CD4-positive, alpha-beta T cell treated with Interleukin-1 beta for 1 hour (primary cell): ENCODE measurements around the gene RIPK1.

Experiments
- DNase-seq, 2 donors: peaks; one replicate each; pipeline ENCODE4 v3.0.0-alpha.2; 2020 to 2022

RIPK1 gene

DNA sequence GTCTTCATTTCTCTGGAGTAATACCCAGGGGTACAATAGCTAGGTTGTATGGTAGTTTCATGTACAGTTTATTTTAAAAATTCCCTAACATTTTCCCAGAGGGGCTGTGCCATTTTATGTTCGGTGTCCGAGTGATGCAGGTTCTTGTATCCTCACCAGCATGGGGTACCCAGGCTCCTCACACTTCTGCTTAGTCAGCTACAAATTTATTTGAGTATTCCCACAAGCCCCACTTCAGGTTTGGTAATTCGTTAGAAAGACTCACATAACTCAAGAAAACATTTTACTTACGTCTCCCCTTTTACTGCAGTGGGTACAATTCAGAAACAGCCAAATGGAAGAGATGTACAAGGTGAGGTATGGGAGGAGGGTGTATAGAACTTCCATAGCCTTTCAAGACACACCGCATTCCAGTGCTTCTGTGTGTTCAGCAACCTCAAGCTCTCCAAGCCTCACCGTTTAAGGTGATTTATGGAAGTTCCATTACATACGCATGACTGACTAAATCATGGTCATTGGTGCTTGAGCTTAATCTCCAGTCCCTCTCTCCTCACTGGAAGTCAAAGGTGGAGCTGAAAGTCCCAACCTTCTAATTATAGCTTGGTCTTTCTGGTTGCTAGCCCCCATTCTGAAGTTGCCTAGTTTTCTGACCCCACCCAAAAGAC, 18.1 kb downstream of the RIPK1 start:
- DNase-seq: no peak

DNA sequence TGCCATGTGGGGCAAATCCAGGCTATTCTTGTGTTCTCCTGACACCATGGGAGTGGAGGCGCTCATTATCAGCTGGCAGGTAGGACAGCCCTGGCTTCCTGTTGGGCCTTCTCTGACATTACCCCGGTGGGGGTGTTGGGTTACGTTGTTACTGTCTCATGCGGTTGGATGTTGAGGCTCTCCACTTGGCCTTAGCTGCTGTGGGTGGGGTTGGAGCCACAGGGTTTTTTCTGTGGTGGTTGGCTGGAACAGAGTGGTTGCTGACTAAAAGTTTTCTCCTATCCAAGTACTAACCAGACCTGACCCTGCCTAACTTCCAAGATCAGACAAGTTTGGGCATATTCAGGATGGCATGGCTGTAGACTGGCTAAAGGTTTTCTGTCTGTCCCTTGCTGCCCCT, 20.2 kb downstream of the RIPK1 start:
- DNase-seq: no peak

DNA sequence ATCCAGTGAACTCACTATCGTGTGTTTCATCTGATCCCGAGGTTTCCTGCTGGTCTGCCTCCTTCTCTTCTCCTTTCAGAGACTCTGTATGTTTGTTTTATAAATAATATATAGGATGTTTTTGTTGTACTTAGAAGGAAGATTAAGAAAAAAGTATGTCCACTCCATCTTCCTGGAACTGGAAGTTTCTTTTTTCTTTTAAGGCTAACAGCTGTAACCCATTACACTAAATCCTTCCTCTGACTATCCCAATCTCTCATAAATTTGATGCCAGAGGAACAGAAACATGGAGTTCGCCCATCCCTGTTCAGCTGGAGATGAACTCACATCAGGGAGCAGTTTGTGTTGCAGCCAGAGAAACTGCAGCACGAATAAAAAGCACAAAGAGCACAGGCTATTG, 20.7 kb downstream of the RIPK1 start:
- DNase-seq: no peak

- DNase-seq: no peak
Measured at GRCh38 chr6:3090013-3090412, 21.7 kb downstream of the RIPK1 start.

GRCh38 chr6:3094815-3095214, 26.5 kb downstream of the RIPK1 start:
- no peak for DNase-seq

DNA sequence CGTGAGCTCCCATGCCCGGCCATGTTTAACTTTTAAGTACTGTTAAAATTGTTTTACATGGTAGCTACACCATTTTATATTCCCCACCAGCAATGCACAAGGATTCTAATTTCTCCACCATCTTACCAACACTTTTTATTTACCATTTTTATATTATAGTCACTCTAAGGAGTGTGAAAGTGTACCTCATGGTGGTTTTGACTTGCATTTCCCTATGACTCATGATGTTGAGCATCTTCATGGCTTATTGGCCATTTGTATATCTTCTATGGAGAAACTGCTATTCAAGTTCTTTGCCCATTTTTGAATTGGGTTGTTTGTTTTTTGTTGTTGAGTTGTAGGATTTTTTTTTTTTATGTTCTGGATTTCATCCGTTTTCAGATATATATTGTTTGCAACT, 34.6 kb downstream of the RIPK1 start:
- DNase-seq: no peak

DNA sequence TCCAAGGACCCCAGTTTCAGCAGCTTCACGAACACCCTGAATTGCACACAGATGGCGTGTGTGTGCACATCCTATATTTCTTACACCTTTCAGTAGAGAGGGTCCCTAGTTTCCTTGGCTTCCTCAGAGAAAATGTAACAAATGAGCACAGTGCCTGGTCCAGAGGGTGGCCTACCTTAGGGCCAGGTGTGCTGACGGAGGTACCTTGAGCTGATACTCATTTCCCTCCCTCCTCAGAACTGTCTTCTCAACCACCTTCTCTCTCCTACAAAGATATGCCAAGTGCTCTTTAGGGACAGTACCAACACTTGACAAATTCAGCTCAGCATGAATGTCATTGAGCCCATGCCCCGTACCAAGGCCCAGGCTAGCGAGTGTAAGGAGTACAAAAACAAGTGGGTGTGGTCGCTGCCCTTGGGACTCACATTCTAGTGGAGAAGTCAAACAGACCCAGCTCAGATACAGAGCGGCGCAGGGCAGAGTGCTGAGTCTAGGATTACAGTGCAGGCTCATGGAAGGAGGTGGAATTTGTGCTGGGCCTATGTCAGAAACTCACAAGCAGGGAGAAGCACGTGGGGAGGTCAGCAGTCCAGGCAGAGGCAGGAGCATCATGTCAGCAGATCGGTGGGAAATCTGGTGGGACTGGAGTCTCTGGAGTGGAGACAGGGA, 40.6 kb downstream of the RIPK1 start:
- DNase-seq: no peak

GRCh38 chr6:3109761-3110160, 41.5 kb downstream of the RIPK1 start:
- no peak for DNase-seq

DNA sequence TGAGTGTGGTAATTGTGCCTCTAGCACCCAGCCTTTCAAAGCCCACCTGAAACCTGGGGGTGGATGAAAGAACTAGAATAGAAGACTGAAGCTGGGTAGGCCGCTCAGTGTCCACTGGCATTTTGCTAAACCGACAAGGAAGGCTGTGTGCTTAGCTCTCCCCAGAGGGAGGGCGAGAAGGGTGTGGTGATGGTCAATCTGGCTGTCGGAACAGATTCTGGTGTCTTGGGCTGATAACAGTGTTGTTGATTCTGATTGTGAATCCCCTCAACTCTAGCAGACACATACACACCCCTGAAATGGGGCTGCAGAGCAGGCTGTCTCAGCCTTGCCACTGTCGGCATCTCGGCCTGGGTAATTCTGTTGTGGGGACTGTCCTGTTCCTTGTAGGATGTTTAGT, 46.1 kb downstream of the RIPK1 start:
- no peak for DNase-seq

- DNase-seq: no peak
Measured at GRCh38 chr6:3117912-3118352, 49.6 kb downstream of the RIPK1 start.

- peak; percentile 97 to 99 for DNase-seq
Measured at GRCh38 chr6:3118353-3119039, 50.2 kb downstream of the RIPK1 start, which contains the start of gene BPHL. BPHL (plus strand) TSS chr6:3118711; CDS start chr6:3118741, 30 bp downstream.

DNA sequence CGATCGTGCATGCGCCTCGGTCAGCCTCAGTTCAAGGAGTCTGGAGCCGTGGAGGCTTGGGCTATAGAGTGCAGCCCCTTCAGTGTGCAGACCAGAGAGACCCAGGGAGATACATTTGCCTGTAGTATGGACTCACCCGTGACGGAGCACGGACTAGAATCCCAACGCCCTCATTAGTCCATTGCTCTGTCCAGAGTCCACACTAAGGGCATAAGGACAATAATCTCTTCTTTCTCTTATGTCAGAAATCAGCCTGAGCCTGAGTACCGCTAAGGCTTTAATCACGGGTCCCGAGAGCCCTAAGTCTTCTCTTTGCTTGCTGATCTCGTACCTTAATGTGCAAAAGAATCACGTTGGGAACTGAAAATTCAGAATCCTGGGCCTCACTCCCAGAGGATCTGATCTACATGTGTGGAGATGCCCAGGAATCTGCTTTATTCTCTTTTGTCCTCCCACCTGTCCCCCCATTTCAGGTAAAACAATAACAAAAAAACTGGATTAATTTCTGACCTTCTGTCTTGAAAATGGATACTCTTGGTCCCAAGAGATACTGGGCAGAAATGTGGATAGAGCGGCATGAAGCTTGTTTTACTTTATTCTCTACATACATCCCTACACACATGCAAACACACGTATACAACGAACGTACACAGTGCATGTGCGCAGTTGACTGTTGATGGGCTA, 50.9 kb downstream of the RIPK1 start:
- no peak for DNase-seq

- no peak for DNase-seq
Measured at GRCh38 chr6:3120765-3121089, 52.4 kb downstream of the RIPK1 start.

DNA sequence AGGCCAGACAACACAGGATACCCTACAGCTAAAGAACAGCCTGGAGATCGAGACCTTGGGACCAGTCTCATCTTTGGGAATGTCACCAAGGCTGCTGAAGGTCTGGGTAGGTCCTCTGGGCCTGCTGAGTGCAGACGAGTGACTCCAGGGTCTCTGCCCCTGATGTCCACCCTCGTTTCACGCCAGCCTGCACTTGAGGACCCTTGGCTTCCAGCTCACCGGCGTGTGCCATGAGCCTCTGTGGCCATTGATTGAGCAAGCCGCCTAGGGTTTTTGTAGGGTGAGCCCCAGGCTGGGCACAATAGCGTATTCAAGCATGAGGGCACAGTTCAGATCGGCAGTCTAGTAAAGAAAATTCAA, 54.5 kb downstream of the RIPK1 start:
- no peak for DNase-seq

DNA sequence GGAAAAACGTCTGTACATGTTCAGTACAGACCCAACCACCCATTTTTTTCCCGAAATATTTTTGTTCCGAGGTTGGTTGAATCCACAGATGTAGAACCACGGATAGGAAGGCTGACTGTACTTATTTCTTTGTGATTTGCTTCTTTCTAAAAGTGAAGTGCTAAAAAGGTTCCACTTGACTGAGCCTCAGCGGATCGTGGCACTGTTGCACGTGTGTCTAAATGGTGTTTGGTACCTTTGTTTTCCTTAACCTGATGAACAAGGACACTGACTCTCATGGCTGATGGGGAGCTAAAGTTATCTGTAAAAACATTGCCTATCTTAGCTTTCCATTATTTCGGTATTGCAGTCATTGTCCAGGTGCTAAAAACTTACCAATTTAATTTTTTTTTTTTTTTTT, 56.4 kb downstream of the RIPK1 start:
- no peak for DNase-seq

DNA sequence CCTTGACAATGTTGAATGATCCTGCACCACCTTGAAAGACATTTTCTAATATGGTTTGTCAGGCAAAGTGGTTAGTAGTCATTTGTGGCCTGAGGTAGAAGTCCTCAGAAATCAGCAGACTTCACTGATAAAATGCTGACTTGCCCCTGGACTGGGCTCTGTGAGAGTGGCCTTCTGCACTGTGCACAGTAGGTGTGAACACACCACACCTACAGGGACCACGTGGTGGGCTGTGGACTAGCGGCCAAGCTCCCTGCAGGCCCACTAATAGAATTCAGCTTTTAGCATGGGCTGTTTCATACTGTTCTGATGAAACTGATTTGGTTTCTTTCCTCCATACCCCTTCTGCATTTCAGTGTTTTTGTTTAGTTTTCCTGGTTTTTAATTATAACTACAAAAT, 57.5 kb downstream of the RIPK1 start:
- no peak for DNase-seq

DNA sequence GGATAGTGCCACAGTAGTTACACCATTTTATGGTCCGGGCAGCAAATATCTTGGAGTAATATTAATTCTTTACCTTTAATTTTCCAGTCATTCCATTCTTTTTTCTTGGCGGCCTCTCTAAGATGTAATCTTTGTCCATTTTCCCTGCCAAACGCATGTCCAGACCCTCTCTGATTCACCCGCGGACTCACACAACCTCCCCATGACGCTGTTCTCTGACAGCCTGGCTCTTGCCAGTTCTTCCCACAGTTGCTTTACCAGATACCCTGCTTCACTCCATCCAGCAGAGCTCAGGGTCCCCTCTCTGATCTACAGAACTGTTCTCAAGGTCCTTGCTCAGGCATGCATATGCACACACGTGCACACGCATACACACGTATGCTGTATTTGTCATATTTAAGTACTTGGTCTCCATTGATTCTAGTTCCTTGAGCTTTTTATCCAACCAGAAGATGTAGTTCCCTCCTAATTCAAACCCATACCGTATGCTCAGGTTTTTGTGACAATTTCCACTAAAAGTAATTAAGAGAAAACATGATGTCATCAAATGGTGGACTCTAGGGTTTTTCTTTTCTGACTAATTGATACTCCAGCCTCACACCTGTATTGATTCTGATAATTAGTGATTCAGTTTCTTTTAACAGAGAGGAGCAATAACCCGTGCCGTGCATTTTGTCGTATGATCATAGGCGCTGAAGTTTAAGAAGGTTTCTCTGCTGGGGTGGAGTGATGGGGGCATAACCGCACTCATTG, 60.2 kb downstream of the RIPK1 start:
- DNase-seq: no peak

DNA sequence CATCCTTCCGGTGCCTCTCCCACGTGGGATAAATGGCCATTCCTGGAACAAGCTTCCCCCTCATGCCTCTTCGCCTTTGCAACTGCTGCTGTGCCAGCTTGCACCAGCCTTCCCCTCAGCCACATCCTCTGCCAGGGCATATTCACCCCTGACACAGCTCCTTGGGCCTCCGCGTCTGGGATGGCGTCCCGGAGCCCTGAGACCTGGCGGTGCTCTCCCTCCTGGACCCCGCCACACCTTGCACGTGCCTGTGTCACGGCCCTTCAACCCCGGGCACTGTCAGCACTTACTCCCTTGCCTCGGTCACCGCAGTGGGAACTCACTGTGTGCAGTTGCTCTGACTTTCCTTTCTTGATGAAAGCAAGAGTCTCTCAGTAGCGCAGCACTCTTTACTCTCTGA, 63.4 kb downstream of the RIPK1 start:
- no peak for DNase-seq

- no peak for DNase-seq
Measured at GRCh38 chr6:3133515-3133914, 65.2 kb downstream of the RIPK1 start.

- DNase-seq: no peak
Measured at GRCh38 chr6:3135668-3136291, 67.5 kb downstream of the RIPK1 start.

GRCh38 chr6:3136292-3137011, 68.2 kb downstream of the RIPK1 start:
- DNase-seq: no peak
